NCI-H2171 treated with DMSO at 0.1 percent for 48 hours (cell line): ENCODE data around the gene PPP4C.

Experiments used
- DNase-seq: peaks from one replicate; lab custom pipeline; 2025; lab: John Stamatoyannopoulos, UW

Gene PPP4C

GRCh38 chr16:30054959-30055553, 20.7 kb upstream of the PPP4C start:
- DNase-seq, result peak; percentile 86

DNA sequence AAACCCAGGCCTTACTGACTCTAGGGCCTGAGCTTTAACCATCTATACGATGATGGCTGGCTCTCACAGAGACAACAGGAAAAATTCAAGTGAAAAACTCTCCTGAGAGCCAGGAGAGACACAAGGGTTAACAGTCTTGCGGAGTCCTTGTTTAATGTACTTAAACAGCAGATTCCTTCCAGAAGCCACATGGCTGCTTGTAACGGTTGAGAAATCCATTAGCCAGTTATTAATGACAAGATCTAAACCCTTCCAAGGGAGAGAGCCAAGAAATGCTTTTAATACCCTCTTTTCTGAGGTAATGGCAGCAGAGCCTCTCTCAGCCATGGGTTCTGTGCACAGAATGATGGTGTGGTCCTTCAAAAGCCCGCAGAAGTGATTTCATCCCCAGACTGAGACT, 15.4 kb upstream of the PPP4C start:
- DNase-seq, result no peak

DNA sequence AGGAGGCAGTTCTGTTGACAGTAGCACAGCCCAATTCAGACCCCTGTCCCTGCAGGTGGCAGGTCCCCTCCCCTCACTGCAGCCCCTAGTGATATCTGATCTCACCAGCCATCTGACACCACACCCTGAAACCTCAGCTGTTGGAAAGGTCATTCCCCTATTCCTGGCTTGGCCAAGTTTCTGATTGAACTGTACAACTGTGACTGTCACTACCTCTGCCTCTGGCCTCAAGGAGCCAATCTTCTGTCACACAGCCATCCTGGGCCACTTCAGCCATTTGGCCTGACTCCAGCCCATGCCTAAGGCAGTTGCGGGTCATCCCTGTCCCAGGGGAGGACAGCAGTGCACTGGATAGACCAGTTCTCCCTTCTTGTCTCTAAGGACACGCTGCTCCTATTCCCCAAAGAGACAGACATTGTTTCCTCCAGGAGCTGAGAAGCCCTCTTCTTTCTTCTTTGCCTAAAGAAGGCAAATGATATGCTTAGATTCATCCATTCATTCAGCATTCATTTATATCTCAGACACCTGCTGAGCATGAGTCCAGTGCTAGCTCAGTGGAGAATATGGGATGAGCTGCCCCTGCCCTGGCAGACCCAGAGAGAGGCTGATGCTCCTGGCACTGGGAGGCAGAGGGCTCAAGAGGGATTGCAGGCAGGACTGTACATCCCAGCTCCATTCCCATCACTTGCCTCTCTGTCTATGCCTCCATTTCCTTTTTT, 14.8 kb upstream of the PPP4C start:
- DNase-seq, result peak; percentile 63

DNA sequence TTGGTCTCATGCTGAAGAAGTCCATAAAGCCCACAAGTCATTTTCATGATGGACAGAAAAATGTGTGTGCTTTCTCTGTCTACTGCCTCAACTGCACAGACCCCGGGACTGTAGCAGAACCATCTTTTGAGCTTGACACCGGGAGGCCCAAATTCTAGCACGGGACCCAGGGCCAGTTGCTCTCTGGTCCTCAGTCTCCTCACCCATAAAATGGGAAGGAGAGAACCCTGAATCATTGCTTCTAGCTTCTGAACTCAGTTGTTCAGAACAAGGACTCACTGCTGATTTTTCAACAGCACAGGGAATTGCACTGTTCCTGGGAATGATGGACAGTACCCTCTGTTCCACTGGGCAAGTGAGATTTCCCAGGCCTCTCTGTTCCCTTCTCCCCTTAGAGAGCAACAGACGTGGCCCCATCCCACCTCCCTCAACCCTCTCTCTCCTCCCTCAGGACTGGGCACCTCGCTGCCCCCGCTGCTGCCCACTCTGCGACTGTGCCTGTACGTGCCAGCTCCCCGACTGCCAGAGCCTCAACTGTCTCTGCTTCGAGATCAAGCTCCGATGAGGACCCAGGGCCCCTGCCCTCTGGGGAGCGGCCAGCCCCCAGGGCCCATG, 12.4 kb upstream of the PPP4C start:
- no peak for DNase-seq

DNA sequence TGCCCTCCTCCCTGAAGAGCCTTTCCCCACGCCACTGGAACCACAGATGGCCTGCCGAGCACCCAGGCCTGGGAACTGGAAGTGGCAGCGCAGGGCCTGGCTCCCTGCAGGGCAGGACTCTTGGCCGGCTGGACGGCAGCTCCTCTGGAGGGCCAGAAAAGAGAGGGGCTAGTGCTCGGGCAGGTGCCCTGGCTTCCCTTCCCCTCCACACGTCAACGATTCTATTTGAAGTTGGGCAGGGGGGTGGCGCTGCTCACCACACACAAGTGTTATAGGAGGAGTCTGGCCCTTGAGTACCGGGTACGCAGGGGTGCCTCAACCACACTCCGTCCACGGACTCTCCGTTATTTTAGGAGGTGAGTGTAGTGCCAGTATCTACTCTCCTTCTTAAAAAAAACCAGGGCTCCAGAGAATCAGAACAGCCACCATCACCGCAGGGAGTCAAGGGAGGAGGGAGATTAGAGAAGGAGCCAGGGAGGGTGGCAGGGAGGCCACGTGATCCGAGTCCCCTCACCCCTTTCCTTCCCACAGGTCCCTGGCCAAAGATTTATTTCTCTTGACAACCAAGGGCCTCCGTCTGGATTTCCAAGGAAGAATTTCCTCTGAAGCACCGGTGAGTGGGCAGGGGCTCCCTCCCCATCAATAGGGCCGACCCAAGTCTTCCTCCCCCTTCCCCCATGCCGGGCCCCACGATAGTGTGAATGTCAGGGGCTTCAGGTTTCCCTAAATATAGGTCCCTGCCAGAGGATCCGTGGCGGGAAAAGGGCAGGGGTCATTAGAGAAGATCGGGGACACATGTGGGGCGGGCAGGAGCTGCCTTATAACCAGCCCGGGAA, 11.7 kb upstream of the PPP4C start:
- peak; percentile 79 for DNase-seq

DNA sequence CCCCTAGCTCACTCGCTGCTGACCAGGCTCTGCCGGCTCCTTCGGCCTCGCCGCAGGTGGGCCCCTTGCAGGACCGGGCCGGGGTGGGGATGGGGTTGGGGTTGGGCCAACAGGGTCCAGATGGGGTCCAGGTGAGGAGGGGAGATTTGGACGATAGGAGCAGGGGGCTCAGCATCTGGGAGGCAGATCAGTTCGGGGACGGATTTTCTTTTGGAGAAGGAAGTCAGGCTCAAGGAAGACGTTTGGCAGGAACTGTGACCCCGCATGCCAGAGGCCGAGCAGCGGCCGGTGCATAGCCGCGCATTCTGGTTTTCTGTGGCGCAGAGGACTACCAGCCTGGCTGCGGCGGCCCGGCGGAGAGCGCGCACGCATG, 11.1 kb upstream of the PPP4C start:
- no peak for DNase-seq

DNA sequence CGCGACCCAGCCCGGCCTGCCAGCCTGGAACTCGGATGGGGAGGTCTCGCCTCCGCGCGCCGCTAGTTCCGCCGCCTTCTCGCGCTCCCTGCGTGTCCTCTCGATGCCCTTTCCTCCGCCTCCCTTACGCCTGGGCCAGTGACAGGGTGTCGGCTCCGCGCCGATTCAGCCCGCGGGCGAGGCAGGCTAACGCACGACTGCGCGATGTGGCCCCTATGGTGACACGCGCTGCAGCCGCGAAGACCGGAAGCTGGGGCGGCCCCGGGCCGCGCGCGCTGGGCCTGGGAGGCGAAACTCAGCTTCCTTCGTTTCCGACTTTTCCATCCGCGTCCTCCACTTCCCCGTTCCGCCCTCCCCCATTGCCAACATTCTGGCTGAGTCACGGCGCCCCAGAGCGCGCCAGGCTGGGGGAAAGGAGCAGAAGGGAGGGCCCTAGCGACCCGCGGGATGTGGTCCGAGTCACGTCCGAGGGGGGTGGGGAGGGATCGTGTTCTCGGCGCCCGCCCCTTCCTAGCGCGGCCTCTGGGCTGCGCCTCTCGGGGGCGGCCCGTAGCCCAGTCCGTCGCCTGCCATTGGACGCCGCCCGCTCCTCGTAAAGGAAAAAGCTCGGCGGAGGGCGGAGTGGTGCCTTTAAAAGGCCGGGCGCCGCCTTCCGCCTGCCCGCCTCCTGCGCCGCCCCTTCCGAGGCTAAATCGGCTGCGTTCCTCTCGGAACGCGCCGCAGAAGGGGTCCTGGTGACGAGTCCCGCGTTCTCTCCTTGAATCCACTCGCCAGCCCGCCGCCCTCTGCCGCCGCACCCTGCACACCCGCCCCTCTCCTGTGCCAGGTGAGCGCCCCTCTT, 10.5 kb upstream of the PPP4C start, which contains the start of gene ALDOA:
TSS of gene ALDOA (plus strand) at position 659 of the 841 bp plus-strand sequence. CDS start 1,138 bp downstream, outside the sequence.
- DNase-seq, result peak; percentile 95

DNA sequence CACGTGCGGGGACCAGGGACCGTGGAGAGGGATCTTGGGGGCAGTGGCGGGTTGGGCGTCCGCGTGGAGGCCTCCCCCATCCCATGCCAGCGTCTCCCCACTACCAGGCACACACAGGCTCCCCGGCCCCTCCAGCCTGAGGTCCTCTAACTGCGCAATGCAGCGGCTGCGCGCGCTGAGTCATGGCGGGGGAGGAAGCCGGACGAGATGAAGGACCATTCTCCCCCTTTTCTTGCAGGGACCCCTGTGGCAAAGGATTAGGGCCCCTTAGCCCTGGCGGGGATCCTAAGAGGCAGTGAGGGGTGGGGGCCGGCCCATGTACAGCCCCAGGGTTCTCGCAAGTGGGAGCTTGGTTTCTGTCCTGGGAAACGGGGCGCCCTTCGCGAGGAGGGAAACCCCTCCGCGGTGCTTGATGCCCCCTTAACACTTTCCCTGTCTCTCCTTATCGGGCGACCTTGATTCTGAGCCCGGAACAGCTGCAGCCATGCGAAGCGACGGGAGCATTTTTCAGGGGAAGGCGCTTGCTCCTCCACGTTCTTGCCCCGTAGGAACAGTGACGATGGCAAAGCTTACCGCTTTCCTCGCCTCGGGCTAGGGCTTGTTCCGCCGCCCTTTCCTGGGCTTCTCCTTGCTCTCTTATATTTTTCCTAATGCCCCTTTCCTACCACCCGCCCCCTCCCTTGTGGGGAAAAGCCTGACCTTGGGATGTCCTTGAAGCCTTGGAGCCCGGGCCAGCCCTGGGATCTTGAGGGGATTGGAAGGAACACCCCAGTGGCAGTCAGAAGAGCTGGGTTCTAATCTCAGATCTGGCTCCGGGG, 9.6 kb upstream of the PPP4C start:
- no peak for DNase-seq

GRCh38 chr16:30066761-30067583, 8.8 kb upstream of the PPP4C start:
- no peak for DNase-seq

GRCh38 chr16:30067584-30067916, 8.2 kb upstream of the PPP4C start:
- DNase-seq, result no peak

GRCh38 chr16:30068333-30068732, 7.5 kb upstream of the PPP4C start:
- DNase-seq, result no peak

GRCh38 chr16:30068750-30069610, 6.8 kb upstream of the PPP4C start:
- no peak for DNase-seq

DNA sequence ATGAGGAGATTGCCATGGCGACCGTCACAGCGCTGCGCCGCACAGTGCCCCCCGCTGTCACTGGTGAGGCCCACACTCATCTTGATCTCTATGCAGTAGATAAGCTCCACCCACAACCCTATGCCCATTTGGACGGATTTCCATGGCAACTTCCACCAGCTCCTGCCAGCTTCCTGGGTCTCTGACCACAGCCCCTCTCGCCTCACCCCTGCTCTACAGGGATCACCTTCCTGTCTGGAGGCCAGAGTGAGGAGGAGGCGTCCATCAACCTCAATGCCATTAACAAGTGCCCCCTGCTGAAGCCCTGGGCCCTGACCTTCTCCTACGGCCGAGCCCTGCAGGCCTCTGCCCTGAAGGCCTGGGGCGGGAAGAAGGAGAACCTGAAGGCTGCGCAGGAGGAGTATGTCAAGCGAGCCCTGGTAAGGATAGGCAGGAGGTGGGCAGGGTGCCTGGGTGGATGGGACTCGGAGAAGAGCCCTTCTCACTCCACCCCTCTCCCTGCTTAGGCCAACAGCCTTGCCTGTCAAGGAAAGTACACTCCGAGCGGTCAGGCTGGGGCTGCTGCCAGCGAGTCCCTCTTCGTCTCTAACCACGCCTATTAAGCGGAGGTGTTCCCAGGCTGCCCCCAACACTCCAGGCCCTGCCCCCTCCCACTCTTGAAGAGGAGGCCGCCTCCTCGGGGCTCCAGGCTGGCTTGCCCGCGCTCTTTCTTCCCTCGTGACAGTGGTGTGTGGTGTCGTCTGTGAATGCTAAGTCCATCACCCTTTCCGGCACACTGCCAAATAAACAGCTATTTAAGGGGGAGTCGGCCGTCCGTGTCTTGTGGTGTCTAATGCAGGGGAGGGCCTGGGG, 6.0 kb upstream of the PPP4C start:
- DNase-seq, result no peak

GRCh38 chr16:30070490-30070889, 5.3 kb upstream of the PPP4C start:
- DNase-seq, result no peak

DNA sequence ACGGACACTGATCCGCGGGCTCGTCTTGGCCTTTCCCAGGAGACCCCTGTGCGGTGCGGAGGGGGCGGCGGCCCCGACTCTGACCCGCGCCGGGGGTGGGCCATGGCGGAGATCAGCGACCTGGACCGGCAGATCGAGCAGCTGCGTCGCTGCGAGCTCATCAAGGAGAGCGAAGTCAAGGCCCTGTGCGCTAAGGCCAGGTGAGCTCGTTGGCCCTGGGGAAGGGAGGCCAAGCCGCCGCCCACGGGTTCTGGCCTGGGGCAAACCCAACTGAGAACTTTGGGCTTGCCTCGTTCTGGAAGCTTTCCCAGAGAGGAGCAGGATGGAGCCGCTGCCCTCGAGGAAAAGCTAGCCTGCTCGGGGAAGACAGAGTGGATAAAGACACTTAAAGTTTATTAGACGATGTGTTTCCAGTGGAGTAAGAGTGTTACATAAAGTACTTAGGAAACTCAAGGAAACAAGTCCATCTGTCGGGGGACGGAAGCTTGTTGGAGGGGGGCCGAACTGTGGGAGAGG, 540 bp downstream of the PPP4C start:
- no peak for DNase-seq

DNA sequence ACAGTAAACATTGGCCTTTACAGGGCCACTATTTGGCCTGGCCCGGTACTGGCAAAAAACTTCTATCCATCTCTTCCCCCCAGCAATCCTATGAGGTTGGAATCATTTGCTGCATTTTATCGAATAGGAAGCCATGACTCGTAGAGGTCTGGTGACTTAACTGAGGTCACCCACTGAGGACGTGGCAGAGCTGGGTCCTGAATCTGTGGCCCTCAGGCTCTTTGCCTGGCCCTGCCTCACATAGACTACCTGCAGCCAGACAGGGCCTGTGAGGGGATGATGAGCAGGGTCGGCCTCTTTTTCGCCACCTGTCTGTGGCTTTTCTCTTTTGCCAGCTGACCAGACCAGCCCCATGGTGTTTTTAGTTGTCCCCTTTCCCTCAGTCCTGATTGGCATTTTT, 1.9 kb downstream of the PPP4C start:
- DNase-seq, result no peak

GRCh38 chr16:30078744-30079143, 3.0 kb downstream of the PPP4C start:
- DNase-seq, result no peak

DNA sequence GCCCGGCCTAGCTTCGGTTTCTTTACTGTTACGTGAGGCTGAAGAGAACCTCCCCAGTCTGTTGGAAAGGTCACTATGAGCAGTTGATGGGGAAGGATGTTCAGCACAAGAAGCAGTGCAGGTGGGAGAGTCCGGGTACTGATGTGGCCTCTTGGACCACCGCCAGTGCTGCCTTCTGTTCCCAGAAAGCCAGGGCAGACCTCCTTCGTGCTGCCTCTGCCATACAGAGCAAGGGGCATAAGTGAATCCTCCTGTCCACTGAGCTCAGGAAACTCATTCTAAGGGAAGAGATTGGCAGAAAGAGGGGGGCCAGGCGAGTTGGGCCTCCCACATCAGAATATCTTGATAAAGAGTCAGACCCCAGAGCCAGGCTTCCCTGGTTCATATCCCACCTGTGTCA, 3.7 kb downstream of the PPP4C start:
- peak; percentile 72 for DNase-seq
